Measurements from ENCODE around the gene MRNIP.
A peak's percentile ranks its signal among the peaks of the same experiment; 100 is the strongest.

The MRNIP gene, protein sequence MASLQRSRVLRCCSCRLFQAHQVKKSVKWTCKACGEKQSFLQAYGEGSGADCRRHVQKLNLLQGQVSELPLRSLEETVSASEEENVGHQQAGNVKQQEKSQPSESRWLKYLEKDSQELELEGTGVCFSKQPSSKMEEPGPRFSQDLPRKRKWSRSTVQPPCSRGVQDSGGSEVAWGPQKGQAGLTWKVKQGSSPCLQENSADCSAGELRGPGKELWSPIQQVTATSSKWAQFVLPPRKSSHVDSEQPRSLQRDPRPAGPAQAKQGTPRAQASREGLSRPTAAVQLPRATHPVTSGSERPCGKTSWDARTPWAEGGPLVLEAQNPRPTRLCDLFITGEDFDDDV

DNA sequence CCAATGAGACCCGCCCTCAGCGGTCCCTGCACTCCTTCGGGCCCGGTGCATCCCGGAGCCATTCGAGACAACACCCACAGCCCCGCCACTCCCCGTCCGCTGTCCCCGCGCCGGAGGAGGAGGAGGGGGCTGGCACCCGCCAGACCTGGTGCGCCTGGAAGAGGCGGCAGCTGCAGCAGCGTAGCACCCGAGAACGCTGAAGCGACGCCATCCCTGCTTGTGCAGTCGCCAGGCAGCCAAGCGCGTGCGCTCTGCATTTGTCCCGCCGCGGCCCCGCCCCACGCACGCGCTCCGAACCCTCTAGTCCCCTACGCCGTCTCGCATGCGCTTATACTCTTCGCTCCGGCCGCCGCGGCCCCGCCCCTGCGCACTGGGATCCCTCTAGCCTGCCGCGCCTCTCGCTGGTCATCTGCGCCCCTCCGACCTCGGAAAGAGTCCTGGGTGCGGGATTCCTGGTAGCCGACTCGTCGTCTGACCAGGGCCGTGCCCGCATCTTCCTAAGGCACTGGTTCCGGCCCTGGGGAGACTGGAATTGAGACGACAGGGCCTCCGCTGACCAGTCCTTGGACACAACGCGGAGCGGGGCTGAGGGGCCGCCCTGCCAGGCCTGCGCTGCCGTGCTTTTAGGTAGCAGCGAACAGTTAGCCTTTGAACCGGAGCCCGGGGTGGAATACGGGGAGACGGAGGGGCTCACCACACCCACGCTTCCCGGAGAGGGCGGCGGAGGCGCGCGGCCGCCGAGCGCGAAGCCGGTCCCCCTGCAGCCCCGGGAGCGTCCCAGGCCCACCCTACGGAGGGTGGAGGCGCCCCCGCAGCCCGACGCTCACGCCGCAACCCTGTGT is at the start of gene MRNIP:
Gene MRNIP, minus strand, starts transcription at position 232 of the 842 bp plus-strand sequence. Its CDS starts 21 bp downstream, at position 211.
- no peaks in the 10 kb centered on the region for H3K9me3 ChIP-seq (ENCODE audit: control insufficient read depth, low read length)
- H3K27me3 ChIP-seq (ENCODE audit: control insufficient read depth, insufficient read depth, low read length): no peaks in the 10 kb centered on the region
- peak within 1 kb of the TSS; percentile 74 for H3K9ac ChIP-seq (ENCODE audit: low read length)
- H3K36me3 ChIP-seq (ENCODE audit: control insufficient read depth, insufficient read depth, low read length): no peaks in the 10 kb centered on the region
- peak within 1 kb of the TSS; percentile 90 for H3K4me3 ChIP-seq (ENCODE audit: low read length)
- no peaks in the 10 kb centered on the region for H3K4me1 ChIP-seq (ENCODE audit: control insufficient read depth, insufficient read depth, low read length)

DNA sequence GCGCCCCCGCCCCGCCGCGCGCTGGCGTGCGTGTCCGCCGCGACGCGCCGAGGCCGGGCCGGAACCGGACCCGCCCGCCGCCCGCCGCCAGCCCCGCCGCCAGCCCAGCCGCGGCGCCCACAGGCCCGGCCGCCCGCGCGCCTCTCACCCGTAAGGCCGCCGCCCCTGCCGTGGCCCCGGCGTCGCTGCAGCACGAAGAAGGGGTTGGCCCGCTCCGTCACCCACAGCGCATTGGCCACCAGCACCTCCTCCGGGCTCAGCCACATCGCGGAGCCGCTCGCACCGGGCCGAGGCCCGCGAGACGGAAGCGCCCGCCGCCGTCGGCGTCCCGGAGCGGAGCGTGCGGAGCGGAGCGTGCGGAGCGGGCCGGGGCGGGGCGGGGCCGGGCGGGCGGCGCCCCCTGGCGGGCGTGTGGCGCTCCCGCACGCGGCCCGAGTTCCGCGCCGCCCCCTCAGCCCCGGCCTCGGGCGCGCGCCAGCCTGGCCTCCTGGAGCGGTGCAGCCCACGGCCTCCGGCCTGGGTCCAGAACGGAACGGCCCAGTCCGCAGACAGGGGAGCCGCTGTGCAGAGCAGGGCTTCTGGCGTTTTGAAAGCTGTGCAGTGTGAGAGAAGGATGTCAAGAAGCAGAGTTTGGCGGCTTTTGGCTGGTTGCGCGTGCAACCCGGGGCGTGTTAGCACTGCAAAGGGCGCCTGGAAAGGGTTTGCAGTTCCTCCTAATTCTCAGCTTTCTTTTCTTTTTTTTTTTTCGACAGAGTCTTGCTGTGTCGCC is 49.1 kb upstream of the MRNIP start, which contains the start of gene TBC1D9B:
Gene TBC1D9B, minus strand, starts transcription at position 342 of the 769 bp plus-strand sequence. Its CDS starts 76 bp downstream, at position 266.
- H3K27me3 ChIP-seq (ENCODE audit: control insufficient read depth, insufficient read depth, low read length): no peaks in the 10 kb centered on the region
- H3K9me3 ChIP-seq (ENCODE audit: control insufficient read depth, low read length): no peaks in the 10 kb centered on the region
- no peaks in the 10 kb centered on the region for H3K36me3 ChIP-seq (ENCODE audit: control insufficient read depth, insufficient read depth, low read length)
- peak within 1 kb of the TSS; percentile 66 for H3K9ac ChIP-seq (ENCODE audit: low read length)
- H3K4me3 ChIP-seq (ENCODE audit: low read length): peak within 1 kb of the TSS; percentile 51
- peaks cover 17% of the 10 kb centered on the region for H3K4me1 ChIP-seq (ENCODE audit: control insufficient read depth, insufficient read depth, low read length)

DNA sequence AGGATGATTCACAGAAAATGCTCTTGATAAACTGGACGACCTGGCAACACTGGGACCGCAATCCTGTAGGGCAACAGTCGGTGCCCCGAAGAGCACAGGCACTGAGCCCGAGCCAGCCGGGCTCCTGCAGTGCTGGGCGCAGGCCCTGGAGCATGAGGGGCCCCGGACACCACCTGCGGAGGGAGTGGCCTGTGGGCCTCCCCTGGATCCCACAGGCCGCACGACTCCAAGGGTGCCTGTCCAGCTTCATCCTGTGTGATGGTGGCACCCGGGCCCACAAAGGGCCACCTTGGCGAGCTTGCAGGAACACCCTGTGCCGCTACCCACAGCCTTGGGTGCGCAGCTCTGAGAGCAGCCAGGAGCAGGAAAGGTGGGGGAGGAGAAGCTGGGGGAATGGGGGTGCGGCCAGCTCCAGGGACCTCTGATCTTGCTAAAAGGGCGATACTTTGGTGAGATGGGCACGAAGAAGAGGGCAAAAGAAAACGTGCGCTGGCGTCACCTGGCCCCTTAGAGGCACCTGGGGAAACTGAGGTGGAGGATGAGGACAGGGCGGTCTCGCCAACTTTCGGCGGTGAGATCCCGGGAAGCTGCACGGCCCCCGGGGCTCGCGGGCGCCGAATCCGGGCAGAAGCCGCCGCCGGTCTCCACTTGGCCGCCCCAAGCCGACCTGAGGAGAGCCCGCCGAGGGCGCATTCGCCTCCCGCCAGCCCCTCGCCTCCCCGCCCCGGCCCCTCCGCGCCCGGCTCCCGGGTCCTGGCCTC is 48.4 kb upstream of the MRNIP start:
- no peaks in the 10 kb centered on the region for H3K9me3 ChIP-seq (ENCODE audit: control insufficient read depth, low read length)
- no peaks in the 10 kb centered on the region for H3K27me3 ChIP-seq (ENCODE audit: control insufficient read depth, insufficient read depth, low read length)
- H3K36me3 ChIP-seq (ENCODE audit: control insufficient read depth, insufficient read depth, low read length): no peaks in the 10 kb centered on the region
- H3K4me1 ChIP-seq (ENCODE audit: control insufficient read depth, insufficient read depth, low read length): peaks cover 12% of the 10 kb centered on the region
- peak overlapping the region; percentile 57 for H3K9ac ChIP-seq (ENCODE audit: low read length)
- peak overlapping the region; percentile 51 for H3K4me3 ChIP-seq (ENCODE audit: low read length)

DNA sequence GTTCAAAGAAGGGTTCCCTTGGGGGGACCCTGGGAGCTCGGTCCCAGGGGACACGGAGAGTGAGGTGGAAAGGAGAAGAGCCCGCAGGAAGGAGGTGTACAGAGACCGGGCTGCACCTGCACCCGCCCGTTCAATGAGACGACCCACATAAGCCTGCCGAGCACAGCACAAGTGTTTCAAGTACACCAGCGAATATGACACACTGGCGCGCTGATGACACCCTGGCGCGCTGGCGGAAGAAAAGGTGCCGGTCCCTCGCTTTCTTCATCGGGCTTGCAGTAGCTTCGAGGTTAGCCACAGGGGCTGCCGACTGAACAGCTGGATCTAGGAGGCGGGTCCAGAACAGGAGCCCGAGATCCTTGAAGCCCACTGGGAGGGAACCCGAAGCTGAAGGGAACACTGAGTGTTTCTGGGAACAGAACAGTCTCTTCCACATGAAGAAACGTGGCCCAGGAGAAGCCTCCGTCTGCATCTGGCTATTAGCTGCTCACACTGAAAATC is 47.7 kb upstream of the MRNIP start:
- Histone ChIP-seq H3K36me3 (ENCODE audit: control insufficient read depth, insufficient read depth, low read length) (no peaks in the 10 kb centered on the region), H3K9me3 (ENCODE audit: control insufficient read depth, low read length) (no peaks in the 10 kb centered on the region), H3K27me3 (ENCODE audit: control insufficient read depth, insufficient read depth, low read length) (no peaks in the 10 kb centered on the region), H3K4me3 (ENCODE audit: low read length) (peak overlapping the region; percentile 51), H3K9ac (ENCODE audit: low read length) (peak overlapping the region; percentile 6), H3K4me1 (ENCODE audit: control insufficient read depth, insufficient read depth, low read length) (peaks cover 12% of the 10 kb centered on the region)

DNA sequence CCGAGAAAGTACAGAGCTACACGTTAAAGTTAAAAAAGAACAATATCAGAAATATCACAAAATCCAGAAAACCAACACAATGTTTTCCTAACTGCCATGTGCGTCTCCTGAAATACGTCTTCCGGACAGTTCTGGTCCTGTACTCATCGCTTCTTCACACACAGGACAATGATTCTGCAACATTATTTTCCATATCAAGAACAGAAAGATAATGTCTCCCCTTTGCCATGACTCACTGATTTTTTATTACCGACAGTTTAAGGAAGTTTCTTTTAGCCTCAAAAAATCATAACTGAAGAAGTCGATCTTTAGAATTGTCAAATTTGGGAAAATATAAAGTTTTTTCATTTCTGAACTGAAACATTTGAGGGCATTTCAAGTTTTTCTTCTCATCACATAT is 46.5 kb upstream of the MRNIP start:
- Histone ChIP-seq H3K4me1 (ENCODE audit: control insufficient read depth, insufficient read depth, low read length) (peaks cover 12% of the 10 kb centered on the region), H3K27me3 (ENCODE audit: control insufficient read depth, insufficient read depth, low read length) (no peaks in the 10 kb centered on the region), H3K36me3 (ENCODE audit: control insufficient read depth, insufficient read depth, low read length) (no peaks in the 10 kb centered on the region), H3K9me3 (ENCODE audit: control insufficient read depth, low read length) (no peaks in the 10 kb centered on the region), H3K9ac (ENCODE audit: low read length) (no peak overlapping the region), H3K4me3 (ENCODE audit: low read length) (no peak overlapping the region)

DNA sequence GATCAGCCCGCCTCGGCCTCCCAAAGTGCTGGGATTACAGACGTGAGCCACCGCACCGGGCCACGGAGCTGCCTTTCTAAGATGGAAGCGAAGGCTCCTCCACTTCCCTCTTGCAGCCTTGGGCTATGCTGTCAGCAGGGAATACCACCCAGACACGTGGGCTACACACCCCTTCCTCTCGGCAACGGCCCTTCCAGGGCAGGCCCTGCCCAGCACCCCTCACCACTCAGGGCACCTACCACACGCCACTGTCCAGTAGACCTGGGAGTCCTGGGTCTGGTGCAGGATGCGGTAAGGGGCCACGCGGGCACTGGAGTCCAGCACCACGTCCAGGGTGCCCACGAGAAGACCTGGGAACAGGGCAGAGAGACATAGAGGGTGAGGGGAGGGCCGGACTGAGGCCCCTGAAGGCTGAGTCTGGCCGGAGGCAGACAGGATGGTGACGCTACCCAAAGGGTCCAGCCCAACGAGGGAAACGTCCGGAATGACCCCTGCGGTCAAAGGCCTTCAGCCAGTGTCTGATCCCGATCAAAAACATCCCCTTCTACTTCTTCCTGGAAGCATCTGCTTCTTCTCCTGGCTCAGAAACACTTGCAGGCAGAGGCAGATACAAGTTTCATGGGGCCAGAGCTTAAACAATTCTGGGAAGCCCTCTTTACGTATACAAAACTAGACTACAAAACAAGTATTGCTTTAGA is 46.0 kb upstream of the MRNIP start:
- H3K27me3 ChIP-seq (ENCODE audit: control insufficient read depth, insufficient read depth, low read length): no peaks in the 10 kb centered on the region
- no peaks in the 10 kb centered on the region for H3K9me3 ChIP-seq (ENCODE audit: control insufficient read depth, low read length)
- peaks cover 12% of the 10 kb centered on the region for H3K4me1 ChIP-seq (ENCODE audit: control insufficient read depth, insufficient read depth, low read length)
- H3K36me3 ChIP-seq (ENCODE audit: control insufficient read depth, insufficient read depth, low read length): no peaks in the 10 kb centered on the region
- H3K9ac ChIP-seq (ENCODE audit: low read length): no peak overlapping the region
- H3K4me3 ChIP-seq (ENCODE audit: low read length): no peak overlapping the region

DNA sequence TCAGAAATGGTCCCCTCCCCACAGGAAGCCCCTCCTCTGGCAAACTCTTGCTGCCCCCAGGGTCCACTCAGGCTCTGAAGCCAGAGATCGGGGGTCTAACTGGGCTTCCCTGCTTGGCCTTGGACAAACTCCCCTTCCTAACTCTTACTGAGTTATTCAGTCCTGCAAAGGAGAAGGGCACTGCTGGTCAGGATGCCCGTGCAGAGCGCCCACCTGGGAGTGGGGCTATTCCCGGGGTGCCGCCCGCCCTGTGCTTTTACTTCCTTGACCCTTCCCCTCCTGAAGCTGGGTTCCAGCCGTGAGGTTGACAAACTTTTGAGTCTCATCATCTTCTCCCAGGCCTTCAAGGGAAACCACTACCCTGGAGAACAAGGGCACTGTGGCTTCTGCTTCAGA is 44.1 kb upstream of the MRNIP start:
- Histone ChIP-seq H3K27me3 (ENCODE audit: control insufficient read depth, insufficient read depth, low read length) (no peaks in the 10 kb centered on the region), H3K36me3 (ENCODE audit: control insufficient read depth, insufficient read depth, low read length) (no peaks in the 10 kb centered on the region), H3K9ac (ENCODE audit: low read length) (no peak overlapping the region)

DNA sequence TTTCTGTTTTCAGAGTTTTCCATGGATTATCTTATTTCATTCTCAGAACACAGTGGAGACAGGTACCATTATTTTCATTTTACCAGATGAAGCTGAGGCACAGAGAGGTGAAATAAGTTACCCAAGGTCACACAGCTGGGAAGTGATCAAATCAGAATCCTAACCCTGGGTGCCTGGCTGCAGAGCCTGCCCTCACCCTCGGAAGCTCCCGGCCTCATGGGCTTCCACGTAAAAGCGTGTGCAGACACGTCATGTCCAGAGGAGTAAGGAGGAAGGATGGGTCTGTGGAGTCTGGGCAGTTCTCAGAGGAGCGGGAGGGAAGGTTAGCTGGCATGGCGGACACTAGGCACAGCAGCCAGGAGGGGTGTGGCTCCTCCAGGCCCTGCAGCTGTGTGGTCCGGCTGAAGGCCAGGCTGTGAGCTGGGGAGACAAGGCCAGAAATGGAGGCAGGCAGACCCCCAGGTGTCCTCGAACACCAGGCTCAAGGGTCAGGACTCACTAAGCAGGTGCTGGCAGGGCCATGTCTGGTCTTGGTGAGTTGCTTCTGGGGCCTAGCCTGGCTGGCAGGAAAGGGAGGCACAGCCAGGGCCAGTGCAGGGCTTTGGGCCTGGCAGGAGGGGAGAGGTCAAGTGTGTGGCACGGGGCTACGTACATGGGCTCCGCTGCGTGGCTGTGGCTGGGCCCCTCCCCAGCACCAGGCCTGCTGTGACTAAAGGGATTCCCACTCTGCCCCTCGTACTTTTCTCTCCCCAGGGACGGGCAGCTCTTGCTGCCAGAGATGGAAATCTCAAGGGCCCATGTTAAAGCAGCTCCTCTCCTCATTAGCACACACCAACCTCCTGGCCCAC is 43.5 kb upstream of the MRNIP start:
- Histone ChIP-seq H3K9me3 (ENCODE audit: control insufficient read depth, low read length) (no peaks in the 10 kb centered on the region), H3K9ac (ENCODE audit: low read length) (no peak overlapping the region), H3K4me3 (ENCODE audit: low read length) (no peak overlapping the region), H3K4me1 (ENCODE audit: control insufficient read depth, insufficient read depth, low read length) (peaks cover 12% of the 10 kb centered on the region), H3K27me3 (ENCODE audit: control insufficient read depth, insufficient read depth, low read length) (no peaks in the 10 kb centered on the region), H3K36me3 (ENCODE audit: control insufficient read depth, insufficient read depth, low read length) (no peaks in the 10 kb centered on the region)

More for the DNA sequence above, 44.1 kb upstream of the MRNIP start:
- peaks cover 12% of the 10 kb centered on the region for H3K4me1 ChIP-seq (ENCODE audit: control insufficient read depth, insufficient read depth, low read length)
- H3K9me3 ChIP-seq (ENCODE audit: control insufficient read depth, low read length): no peaks in the 10 kb centered on the region
- H3K4me3 ChIP-seq (ENCODE audit: low read length): no peak overlapping the region

DNA sequence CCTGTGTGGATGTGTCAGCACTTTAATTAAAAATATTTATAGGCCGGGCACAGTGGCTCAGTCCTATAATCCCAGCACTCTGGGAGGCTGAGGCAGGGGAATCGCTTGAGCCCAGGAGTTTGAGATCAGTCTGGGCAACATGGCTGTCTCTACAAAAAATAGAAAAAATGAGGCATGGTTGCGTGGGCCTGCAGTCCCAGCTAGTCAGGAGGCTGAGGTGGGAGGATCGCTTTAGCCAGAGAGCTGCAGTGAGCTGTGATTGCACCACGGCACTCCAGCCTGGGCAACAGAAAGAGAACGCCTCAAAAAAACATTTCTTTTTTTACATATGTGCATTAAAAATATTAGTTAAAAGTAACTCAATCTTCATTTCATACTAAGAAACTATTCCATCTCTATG is 42.8 kb upstream of the MRNIP start:
- Histone ChIP-seq H3K9me3 (ENCODE audit: control insufficient read depth, low read length) (no peaks in the 10 kb centered on the region), H3K4me3 (ENCODE audit: low read length) (no peak overlapping the region), H3K36me3 (ENCODE audit: control insufficient read depth, insufficient read depth, low read length) (no peaks in the 10 kb centered on the region), H3K4me1 (ENCODE audit: control insufficient read depth, insufficient read depth, low read length) (peaks cover 5% of the 10 kb centered on the region), H3K9ac (ENCODE audit: low read length) (no peak overlapping the region), H3K27me3 (ENCODE audit: control insufficient read depth, insufficient read depth, low read length) (no peaks in the 10 kb centered on the region)

DNA sequence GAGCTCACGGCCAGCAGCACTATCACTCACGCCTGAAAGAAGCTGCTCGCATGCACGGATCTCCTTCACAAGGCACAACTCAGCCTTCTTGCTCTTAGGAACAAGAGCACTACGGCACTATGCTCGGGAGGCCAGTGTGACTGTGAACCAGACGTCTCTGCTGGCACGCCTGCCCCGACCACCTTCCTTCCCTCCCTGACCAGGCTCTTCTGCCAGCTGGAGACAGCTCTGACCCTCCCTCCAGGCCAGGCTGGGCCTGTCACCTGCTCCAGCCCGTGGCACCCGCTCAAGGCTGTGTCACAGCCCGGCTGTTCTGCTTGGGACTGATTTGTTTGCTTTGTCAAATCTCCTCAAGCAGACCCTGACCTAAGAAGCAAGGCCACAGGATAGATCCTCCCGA is 42.1 kb upstream of the MRNIP start:
- Histone ChIP-seq H3K36me3 (ENCODE audit: control insufficient read depth, insufficient read depth, low read length) (no peaks in the 10 kb centered on the region), H3K27me3 (ENCODE audit: control insufficient read depth, insufficient read depth, low read length) (no peaks in the 10 kb centered on the region), H3K9ac (ENCODE audit: low read length) (no peak overlapping the region), H3K4me1 (ENCODE audit: control insufficient read depth, insufficient read depth, low read length) (no peaks in the 10 kb centered on the region), H3K9me3 (ENCODE audit: control insufficient read depth, low read length) (no peaks in the 10 kb centered on the region), H3K4me3 (ENCODE audit: low read length) (no peak overlapping the region)

Data from mucosa of stomach (tissue), 1 donor.